ENCODE measurements around the gene C1orf105. TPM values are rescaled to one million over a fixed set of nuclear protein-coding genes. Genes with fewer than 3 reads are reported as not detected.
"Not testable (repeated sequence)": the region's sequence is repeated elsewhere in the genome, so short reads cannot be mapped to it uniquely, and the experiment has no call there.

Gene C1orf105
- total RNA-seq, 1 experiment from 2014 or later, result not detected

GRCh38 chr1:172484252-172484651 is 63.8 kb downstream of the C1orf105 start:
- DNase-seq, result no peak
- no peak overlapping the region for H3K4me3 ChIP-seq
- no peaks in the 10 kb centered on the region for H3K36me3 ChIP-seq
- H3K27me3 ChIP-seq, result peaks cover 35% of the 10 kb centered on the region
- H3K9me3 ChIP-seq, result no peaks in the 10 kb centered on the region

GRCh38 chr1:172485626-172486025 is 65.1 kb downstream of the C1orf105 start:
- H3K27me3 ChIP-seq, result peaks cover 35% of the 10 kb centered on the region

GRCh38 chr1:172486805-172487454 is 66.4 kb downstream of the C1orf105 start:
- H3K27me3 ChIP-seq, result peaks cover 35% of the 10 kb centered on the region
- no peak for DNase-seq
- no peaks in the 10 kb centered on the region for H3K9me3 ChIP-seq
- H3K4me3 ChIP-seq, result no peak overlapping the region
- no peaks in the 10 kb centered on the region for H3K36me3 ChIP-seq

More at GRCh38 chr1:172485626-172486025, 65.1 kb downstream of the C1orf105 start:
- no peak for DNase-seq
- Histone ChIP-seq H3K9me3 (no peaks in the 10 kb centered on the region), H3K36me3 (no peaks in the 10 kb centered on the region), H3K4me3 (no peak overlapping the region)

DNA sequence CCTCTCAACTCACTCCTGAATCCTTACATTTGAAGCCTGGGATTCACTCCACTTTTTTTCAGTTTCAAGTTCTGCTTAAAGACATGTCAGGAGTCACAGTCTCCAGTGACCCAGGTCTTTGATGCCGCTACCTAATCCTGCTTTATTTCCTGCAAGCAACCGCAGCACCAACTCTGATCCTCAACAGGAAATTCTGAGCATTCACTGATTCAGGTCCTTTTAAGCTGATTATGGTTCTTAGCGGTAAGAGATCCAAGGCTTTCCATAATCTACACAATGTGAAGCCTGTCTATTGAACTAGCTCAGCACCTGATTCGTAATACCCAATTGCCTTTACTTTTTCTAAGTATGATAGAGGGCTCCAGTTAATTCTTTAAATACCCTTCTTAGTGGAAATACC is 67.1 kb downstream of the C1orf105 start:
- Histone ChIP-seq H3K27me3 (peaks cover 35% of the 10 kb centered on the region), H3K9me3 (no peaks in the 10 kb centered on the region), H3K36me3 (no peaks in the 10 kb centered on the region), H3K4me3 (no peak overlapping the region)
- DNase-seq, result no peak

DNA sequence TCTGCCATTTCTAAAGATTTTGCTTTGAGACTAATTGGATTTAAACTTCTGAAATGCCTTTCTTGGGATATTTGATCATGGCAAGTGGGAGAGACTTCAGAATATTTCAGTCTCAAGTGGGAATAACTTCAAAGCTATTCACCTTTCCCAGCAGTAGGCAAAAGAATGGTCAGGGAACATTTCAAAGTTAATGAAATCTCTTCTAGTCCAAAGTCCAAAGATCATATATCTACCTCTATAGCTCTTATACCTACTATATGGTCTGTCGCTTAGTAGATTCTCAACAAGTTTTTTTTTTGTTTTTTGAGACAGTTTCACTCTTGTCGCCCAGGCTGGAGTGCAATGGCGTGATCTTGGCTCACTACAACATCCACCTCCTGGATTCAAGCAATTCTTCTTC is 67.9 kb downstream of the C1orf105 start:
- H3K36me3 ChIP-seq, result no peaks in the 10 kb centered on the region
- no peak for DNase-seq
- no peak overlapping the region for H3K4me3 ChIP-seq
- no peaks in the 10 kb centered on the region for H3K9me3 ChIP-seq
- peaks cover 35% of the 10 kb centered on the region for H3K27me3 ChIP-seq

GRCh38 chr1:172489847-172490246 is 69.4 kb downstream of the C1orf105 start:
- H3K27me3 ChIP-seq, result peaks cover 25% of the 10 kb centered on the region
- no peak for DNase-seq
- H3K4me3 ChIP-seq, result no peak overlapping the region
- no peaks in the 10 kb centered on the region for H3K9me3 ChIP-seq
- no peaks in the 10 kb centered on the region for H3K36me3 ChIP-seq

- peaks cover 12% of the 10 kb centered on the region for H3K27me3 ChIP-seq
- H3K36me3 ChIP-seq, result no peaks in the 10 kb centered on the region
- DNase-seq, result no peak
- no peaks in the 10 kb centered on the region for H3K9me3 ChIP-seq
- no peak overlapping the region for H3K4me3 ChIP-seq
These were observed 71.9 kb downstream of the C1orf105 start for GRCh38 chr1:172492421-172492820.

- Histone ChIP-seq H3K4me3 (no peak overlapping the region), H3K36me3 (no peaks in the 10 kb centered on the region), H3K27me3 (no peaks in the 10 kb centered on the region), H3K9me3 (no peaks in the 10 kb centered on the region)
- DNase-seq, result no peak
These were observed 73.7 kb downstream of the C1orf105 start for GRCh38 chr1:172494166-172494565.

- H3K27me3 ChIP-seq, H3K36me3 ChIP-seq, DNase-seq, H3K9me3 ChIP-seq, H3K4me3 ChIP-seq: not testable (repeated sequence)
These were observed 75.6 kb downstream of the C1orf105 start for GRCh38 chr1:172496127-172496526.

DNA sequence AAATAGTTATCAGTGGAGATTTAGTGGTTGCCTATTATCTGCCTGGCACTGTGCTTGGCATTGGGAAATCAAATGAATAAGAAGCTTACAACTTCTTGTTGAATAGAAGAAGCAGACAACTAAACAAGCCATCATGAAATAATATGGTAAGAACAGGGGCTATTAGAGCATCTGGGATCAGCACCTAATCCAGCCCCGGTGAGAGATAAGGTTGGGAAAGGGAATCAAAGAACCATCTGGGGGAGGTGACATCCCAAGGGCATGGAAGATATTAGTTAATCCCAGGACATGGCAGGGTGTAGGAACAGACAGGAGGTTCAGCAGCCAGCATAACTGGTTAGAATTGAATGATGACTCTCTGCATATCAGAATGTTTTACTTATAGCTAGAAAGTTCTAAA is 76.2 kb downstream of the C1orf105 start:
- no peak overlapping the region for H3K4me3 ChIP-seq
- no peaks in the 10 kb centered on the region for H3K9me3 ChIP-seq
- H3K27me3 ChIP-seq, result no peaks in the 10 kb centered on the region
- no peaks in the 10 kb centered on the region for H3K36me3 ChIP-seq
- no peak for DNase-seq

- H3K36me3 ChIP-seq, result no peaks in the 10 kb centered on the region
- no peaks in the 10 kb centered on the region for H3K27me3 ChIP-seq
- no peaks in the 10 kb centered on the region for H3K9me3 ChIP-seq
- no peak overlapping the region for H3K4me3 ChIP-seq
- peak; percentile 63 for DNase-seq
These were observed 76.7 kb downstream of the C1orf105 start for GRCh38 chr1:172497230-172497629.

GRCh38 chr1:172498857-172499256 is 78.4 kb downstream of the C1orf105 start:
- Histone ChIP-seq H3K9me3 (no peaks in the 10 kb centered on the region), H3K36me3 (no peaks in the 10 kb centered on the region), H3K27me3 (no peaks in the 10 kb centered on the region), H3K4me3 (no peak overlapping the region)
- DNase-seq, result no peak

DNA sequence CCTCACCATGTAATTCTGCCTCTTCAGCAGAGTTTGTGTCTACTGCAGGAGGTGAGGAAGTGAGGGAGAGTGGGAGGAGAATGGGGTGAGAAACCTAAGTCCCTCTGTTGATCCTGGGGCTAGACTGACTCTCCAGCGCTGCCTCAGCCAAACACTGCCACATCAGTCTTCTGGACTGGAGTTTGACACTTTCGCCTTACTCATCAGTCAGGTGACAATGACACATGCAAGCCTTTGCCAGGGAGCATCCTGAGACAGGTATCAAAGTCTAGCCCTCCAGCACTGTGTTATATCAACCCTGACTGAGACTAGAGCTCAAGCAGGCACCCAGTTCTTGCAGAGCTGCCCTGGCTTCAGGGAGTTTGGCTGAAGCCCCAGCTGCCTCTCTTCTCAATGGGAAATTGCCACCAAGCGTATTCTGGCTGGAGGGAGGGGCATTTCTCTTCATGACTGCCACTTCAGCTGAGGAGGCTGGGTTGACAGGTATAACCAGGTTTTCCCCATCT is 79.2 kb downstream of the C1orf105 start:
- peak; percentile 5 for DNase-seq
- Histone ChIP-seq H3K4me3 (no peak overlapping the region), H3K36me3 (no peaks in the 10 kb centered on the region), H3K27me3 (no peaks in the 10 kb centered on the region), H3K9me3 (no peaks in the 10 kb centered on the region)

DNA sequence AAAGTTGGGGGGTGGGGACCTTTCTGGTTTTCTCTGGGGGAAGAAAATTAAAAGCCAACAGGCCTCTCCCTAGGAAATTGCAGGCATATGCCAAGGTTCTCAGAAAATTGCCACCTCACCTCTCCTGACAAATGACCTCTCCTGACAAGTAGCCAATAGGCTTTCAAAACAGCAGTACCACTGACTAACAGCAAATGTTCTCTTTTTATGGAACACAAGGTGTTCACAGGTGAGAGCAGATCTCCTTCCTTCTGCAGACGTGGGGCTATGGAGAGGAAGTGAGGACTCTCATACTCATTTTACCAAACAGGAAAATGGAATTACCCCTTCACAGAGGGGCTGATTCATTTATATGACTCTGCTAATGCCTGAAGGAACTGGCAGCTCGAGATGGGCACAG is 79.7 kb downstream of the C1orf105 start:
- Histone ChIP-seq H3K4me3 (no peak overlapping the region), H3K27me3 (no peaks in the 10 kb centered on the region), H3K9me3 (no peaks in the 10 kb centered on the region), H3K36me3 (no peaks in the 10 kb centered on the region)
- no peak for DNase-seq

DNA sequence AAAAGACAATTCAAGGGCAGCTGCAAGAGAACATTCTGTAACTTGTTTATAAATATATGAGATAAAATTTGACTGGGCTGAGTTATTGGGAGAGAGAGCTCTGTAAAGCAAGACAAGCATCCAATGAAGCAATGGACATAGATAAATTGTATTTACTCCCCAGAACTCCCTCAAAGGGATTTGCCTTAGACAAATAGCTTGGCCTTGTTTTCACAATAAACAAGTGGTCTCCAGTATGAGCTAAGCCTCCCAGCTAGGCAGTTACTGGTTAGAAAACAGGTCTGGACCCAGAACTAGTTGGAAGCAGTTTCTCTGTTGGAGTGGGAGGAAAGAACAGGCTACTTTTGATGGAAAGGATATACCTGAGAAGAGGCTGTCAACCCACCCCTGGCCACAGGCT is 87.3 kb downstream of the C1orf105 start:
- no peak for DNase-seq
- Histone ChIP-seq H3K9me3 (no peaks in the 10 kb centered on the region), H3K36me3 (no peaks in the 10 kb centered on the region), H3K27me3 (no peaks in the 10 kb centered on the region), H3K4me3 (no peak overlapping the region)

DNA sequence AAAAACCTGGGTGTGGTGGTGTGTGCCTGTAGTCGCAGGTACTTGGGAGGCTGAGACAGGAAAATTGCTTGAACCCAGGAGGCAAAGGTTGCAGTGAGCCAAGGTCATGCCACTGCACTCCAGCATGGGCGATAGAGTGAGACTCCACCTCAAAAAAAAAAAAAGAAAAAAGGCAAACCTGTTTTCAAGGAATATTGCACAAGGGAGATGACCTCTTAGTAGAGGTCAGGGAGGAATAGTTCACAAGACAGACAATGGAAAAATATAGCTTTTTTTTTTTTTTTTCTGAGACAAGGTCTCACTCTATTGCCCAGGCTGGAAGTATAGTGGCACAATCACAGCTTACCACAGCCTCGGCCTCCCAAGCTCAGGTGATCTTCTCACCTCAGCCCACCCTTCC is 90.0 kb downstream of the C1orf105 start:
- no peak for DNase-seq
- Histone ChIP-seq H3K4me3 (no peak overlapping the region), H3K9me3 (peaks cover 7% of the 10 kb centered on the region; the same call in 1 of the 2 replicates), H3K27me3 (no peaks in the 10 kb centered on the region), H3K36me3 (no peaks in the 10 kb centered on the region)

GRCh38 chr1:172512591-172512990 is 92.1 kb downstream of the C1orf105 start:
- peaks cover 7% of the 10 kb centered on the region; the same call in 1 of the 2 replicates for H3K9me3 ChIP-seq
- no peak overlapping the region for H3K4me3 ChIP-seq
- no peaks in the 10 kb centered on the region for H3K36me3 ChIP-seq
- no peaks in the 10 kb centered on the region for H3K27me3 ChIP-seq
- no peak for DNase-seq

DNA sequence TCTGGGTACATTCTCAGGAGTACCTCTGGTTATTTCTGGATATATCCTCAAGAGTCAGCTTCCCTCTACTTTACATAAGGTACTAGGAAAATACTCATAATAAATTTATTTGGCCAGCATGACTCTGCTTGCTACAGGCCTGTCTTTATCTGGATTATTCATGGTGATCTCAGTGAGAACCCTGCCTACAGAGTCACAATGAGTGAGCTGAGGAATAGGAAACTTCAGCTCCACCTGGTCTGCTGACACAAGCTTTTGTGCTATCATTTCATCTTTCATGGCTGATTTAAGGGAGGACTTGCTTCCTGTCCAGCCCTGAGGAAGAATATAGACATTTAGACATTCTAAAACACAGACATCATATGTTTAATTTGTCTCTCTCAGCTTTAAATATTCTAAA is 93.0 kb downstream of the C1orf105 start:
- Histone ChIP-seq H3K4me3 (no peak overlapping the region), H3K27me3 (no peaks in the 10 kb centered on the region), H3K9me3 (peaks cover 7% of the 10 kb centered on the region; the same call in 1 of the 2 replicates), H3K36me3 (no peaks in the 10 kb centered on the region)
- DNase-seq, result no peak
